Trophoblast cell (in vitro differentiated cells and primary cell): ENCODE measurements around the gene CEP250.

Experiments
- DNase-seq, 2 donors: peaks; one replicate each; pipeline ENCODE4 v3.0.0-alpha.2; 2016
- H2AFZ ChIP-seq: 2 replicates; pipeline ENCODE4 v1.6.1; 2013; ENCODE audit warnings: low read length, moderate library complexity, mild to moderate bottlenecking; ENCODE audit not compliant: insufficient read depth, poor library complexity
- H2AK5ac ChIP-seq: 2 replicates; pipeline ENCODE4 v1.6.1; 2013; ENCODE audit warnings: mild to moderate bottlenecking, low read length
- H2BK120ac ChIP-seq: 2 replicates; pipeline ENCODE4 v1.6.1; 2013; ENCODE audit warnings: low read length, mild to moderate bottlenecking, moderate library complexity; ENCODE audit not compliant: insufficient read depth, poor library complexity
- H2BK12ac ChIP-seq: 2 replicates; pipeline ENCODE4 v1.6.1; 2013; ENCODE audit warnings: mild to moderate bottlenecking, low read length, moderate library complexity
- H2BK5ac ChIP-seq: 2 replicates; pipeline ENCODE4 v1.6.1; 2013; ENCODE audit warnings: low read length, low read depth, moderate library complexity, mild to moderate bottlenecking; ENCODE audit not compliant: poor library complexity
- H3K14ac ChIP-seq: 2 replicates; pipeline ENCODE4 v1.6.1; 2013; ENCODE audit warnings: mild to moderate bottlenecking, low read length
- H3K18ac ChIP-seq: 2 replicates; pipeline ENCODE4 v1.6.1; 2013; ENCODE audit warnings: mild to moderate bottlenecking, low read length
- H3K23ac ChIP-seq: 2 replicates; pipeline ENCODE4 v1.6.1; 2013; ENCODE audit warnings: low read length
- H3K27ac ChIP-seq: 2 replicates; pipeline ENCODE4 v1.5.1; 2013; ENCODE audit warnings: low read depth, mild to moderate bottlenecking, inconsistent platforms, low read length, moderate library complexity
- H3K27me3 ChIP-seq: 2 replicates; pipeline ENCODE4 v1.6.1; 2013; ENCODE audit warnings: inconsistent platforms, mild to moderate bottlenecking, low read length, moderate library complexity; ENCODE audit not compliant: insufficient read depth
- H3K36me3 ChIP-seq, 2 experiments: 1 replicate in 1 of 2; 2 replicates in 1 of 2; pipeline ENCODE4 v1.6.1; 2013; ENCODE audit warnings: low read length in 2 of 2, mild to moderate bottlenecking in 2 of 2, moderate library complexity in 1 of 2; ENCODE audit not compliant: insufficient read depth in 2 of 2, control insufficient read depth in 1 of 2
- H3K4ac ChIP-seq: 2 replicates; pipeline ENCODE4 v1.6.1; 2013; ENCODE audit warnings: low read depth, mild to moderate bottlenecking, low read length, moderate library complexity
- H3K4me1 ChIP-seq, 2 experiments: 1 replicate in 1 of 2; 2 replicates in 1 of 2; pipeline ENCODE4 v1.6.1; 2013; ENCODE audit warnings: low read length in 2 of 2, mild to moderate bottlenecking in 2 of 2, moderate library complexity in 1 of 2; ENCODE audit not compliant: insufficient read depth in 2 of 2, control insufficient read depth in 1 of 2
- H3K4me2 ChIP-seq: 2 replicates; pipeline ENCODE4 v1.6.1; 2013; ENCODE audit warnings: inconsistent platforms, mild to moderate bottlenecking, low read length, moderate library complexity
- H3K4me3 ChIP-seq: 2 replicates; pipeline ENCODE4 v1.5.1; 2013; ENCODE audit warnings: mild to moderate bottlenecking, low read depth, low read length, inconsistent platforms
- H3K79me1 ChIP-seq: one replicate; pipeline ENCODE4 v1.6.1; 2013; ENCODE audit warnings: low read length
- H3K79me2 ChIP-seq: 2 replicates; pipeline ENCODE4 v1.6.1; 2013; ENCODE audit warnings: low read length, mild to moderate bottlenecking; ENCODE audit not compliant: control insufficient read depth, insufficient read depth, poor library complexity
- H3K9ac ChIP-seq: 2 replicates; pipeline ENCODE4 v1.6.1; 2013; ENCODE audit warnings: mild to moderate bottlenecking, low read length
- H3K9me3 ChIP-seq: 2 replicates; pipeline ENCODE4 v1.6.1; 2013; ENCODE audit warnings: low read depth, mild to moderate bottlenecking, control low read depth, inconsistent platforms, low read length; ENCODE audit not compliant: insufficient read depth
- H4K12ac ChIP-seq: 2 replicates; pipeline ENCODE4 v1.6.1; 2013; ENCODE audit warnings: low read depth, mild to moderate bottlenecking, low read length, moderate library complexity
- H4K8ac ChIP-seq: 2 replicates; pipeline ENCODE4 v1.6.1; 2013; ENCODE audit warnings: low read depth, mild to moderate bottlenecking, low read length, moderate library complexity
- H4K91ac ChIP-seq: one replicate; pipeline ENCODE4 v1.6.1; 2013; ENCODE audit warnings: low read depth, mild to moderate bottlenecking, low read length, moderate library complexity
- WGBS: extraction: QIAGEN DNeasy Blood & Tissue Kit; methylation state at CpG from one replicate; pipeline ENCODE4 v1.1.7; 2013; ENCODE audit warnings: missing lambda C conversion rate; ENCODE audit not compliant: insufficient read length, insufficient coverage; ENCODE audit errors: extremely low coverage; 5-methylcytosine and 5-hydroxymethylcytosine counted together

Gene CEP250

GRCh38 chr20:35437599-35437998 lies 17.8 kb upstream of the CEP250 start:
- H4K12ac ChIP-seq = no peak overlapping the region
- DNase-seq = no peak
- H4K91ac ChIP-seq = no peak overlapping the region
- no peak overlapping the region for H3K14ac ChIP-seq
- H3K23ac ChIP-seq = no peak overlapping the region
- H3K4ac ChIP-seq = no peak overlapping the region
- no peak overlapping the region for H2BK12ac ChIP-seq
- no peak overlapping the region for H3K4me2 ChIP-seq
- H3K4me3 ChIP-seq = no peak overlapping the region
- no peaks in the 10 kb centered on the region for H3K27me3 ChIP-seq
- whole genome bisulfite sequencing = no CpG with 5 or more reads among the region's 8 CpGs
- no peak overlapping the region for H3K27ac ChIP-seq
- H3K4me1 ChIP-seq = peaks cover 1 to 6% of the 10 kb centered on the region in 2 experiments
- peaks cover under 1% of the 10 kb centered on the region for H3K9me3 ChIP-seq
- no peaks in the 10 kb centered on the region for H3K36me3 ChIP-seq
- no peak overlapping the region for H3K9ac ChIP-seq
- no peak overlapping the region for H2AK5ac ChIP-seq
- no peak overlapping the region for H2BK5ac ChIP-seq
- peaks cover 2% of the 10 kb centered on the region for H3K79me1 ChIP-seq
- no peak overlapping the region for H4K8ac ChIP-seq
- no peaks in the 10 kb centered on the region for H3K79me2 ChIP-seq
- H2BK120ac ChIP-seq = no peak overlapping the region
- H2AFZ ChIP-seq = no peak overlapping the region
- no peak overlapping the region for H3K18ac ChIP-seq

DNA sequence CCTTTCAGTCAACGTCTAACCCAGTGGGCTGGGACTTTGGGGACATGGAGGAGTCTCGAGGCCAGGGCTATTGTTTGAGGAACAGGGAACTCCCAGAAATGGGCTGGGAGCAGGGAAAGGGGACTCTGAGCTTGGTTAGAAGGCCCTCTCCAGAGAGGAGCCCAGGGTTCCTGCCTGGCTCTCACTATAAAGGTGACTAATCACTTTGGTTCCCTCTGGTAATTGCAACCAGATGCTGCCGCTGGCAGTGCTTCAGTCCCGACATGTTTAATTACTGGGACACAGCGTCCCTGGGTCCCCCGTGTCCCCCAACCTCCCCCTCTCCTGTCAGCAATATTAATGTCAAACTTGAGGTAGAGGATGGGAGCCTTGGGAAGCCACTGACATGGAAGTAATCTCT lies 12.4 kb upstream of the CEP250 start:
- Histone ChIP-seq H2BK120ac (no peak overlapping the region), H2BK12ac (no peak overlapping the region), H3K27me3 (no peaks in the 10 kb centered on the region), H4K91ac (no peak overlapping the region), H3K23ac (no peak overlapping the region), H2AK5ac (no peak overlapping the region), H2BK5ac (no peak overlapping the region), H2AFZ (no peak overlapping the region), H3K4me3 (no peak overlapping the region), H3K4me2 (no peak overlapping the region), H3K4ac (no peak overlapping the region), H3K9ac (no peak overlapping the region), H4K8ac (no peak overlapping the region), H3K4me1 (no peaks in the 10 kb centered on the region), H3K79me2 (no peaks in the 10 kb centered on the region), H3K14ac (no peak overlapping the region), H3K9me3 (no peaks in the 10 kb centered on the region), H3K18ac (no peak overlapping the region), H3K79me1 (no peaks in the 10 kb centered on the region), H3K27ac (no peak overlapping the region), H3K36me3 (no peaks in the 10 kb centered on the region), H4K12ac (no peak overlapping the region)
- DNase-seq = no peak
- no CpG with 5 or more reads among the region's 6 CpGs for WGBS

DNA sequence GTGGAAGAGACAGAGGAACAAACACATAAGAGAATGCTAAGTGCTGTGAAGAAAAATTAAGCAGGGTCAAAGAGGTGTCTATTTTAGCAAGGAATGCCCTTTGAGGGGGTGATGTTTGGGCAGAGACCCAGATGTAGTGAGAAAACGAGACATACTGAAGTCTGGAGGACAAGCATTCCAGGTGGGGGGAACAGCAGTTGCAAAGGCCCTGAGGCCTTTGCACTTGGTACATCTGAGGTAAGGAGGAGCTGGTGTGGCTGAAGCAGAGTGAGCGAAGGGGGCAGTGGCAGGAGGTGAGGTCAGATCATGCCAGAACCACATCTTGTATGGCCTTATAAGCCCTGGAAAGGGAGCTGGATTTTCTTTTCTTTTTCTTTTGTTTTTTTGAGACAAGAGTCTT lies 11.2 kb upstream of the CEP250 start:
- no peaks in the 10 kb centered on the region for H3K36me3 ChIP-seq
- no peak overlapping the region for H4K91ac ChIP-seq
- H3K4me1 ChIP-seq = no peaks in the 10 kb centered on the region
- no peaks in the 10 kb centered on the region for H3K27me3 ChIP-seq
- no peak overlapping the region for H4K8ac ChIP-seq
- H3K4me2 ChIP-seq = no peak overlapping the region
- no peak for DNase-seq
- no peak overlapping the region for H2BK12ac ChIP-seq
- no peak overlapping the region for H3K27ac ChIP-seq
- no peak overlapping the region for H2AK5ac ChIP-seq
- no peak overlapping the region for H4K12ac ChIP-seq
- no peak overlapping the region for H2BK5ac ChIP-seq
- no peak overlapping the region for H3K9ac ChIP-seq
- H3K18ac ChIP-seq = no peak overlapping the region
- no CpG with 5 or more reads among the region's 2 CpGs for WGBS
- H3K9me3 ChIP-seq = no peaks in the 10 kb centered on the region
- no peak overlapping the region for H3K14ac ChIP-seq
- H3K23ac ChIP-seq = no peak overlapping the region
- H2AFZ ChIP-seq = no peak overlapping the region
- no peak overlapping the region for H2BK120ac ChIP-seq
- H3K4ac ChIP-seq = no peak overlapping the region
- no peak overlapping the region for H3K4me3 ChIP-seq
- H3K79me1 ChIP-seq = no peaks in the 10 kb centered on the region
- no peaks in the 10 kb centered on the region for H3K79me2 ChIP-seq

- no peak overlapping the region for H3K18ac ChIP-seq
These were observed 8.9 kb upstream of the CEP250 start for GRCh38 chr20:35446356-35447078.

More at GRCh38 chr20:35446356-35447078, 8.9 kb upstream of the CEP250 start:
- no peak overlapping the region for H2BK120ac ChIP-seq
- peaks cover under 1 to 2% of the 10 kb centered on the region in 2 experiments for H3K4me1 ChIP-seq
- no peak overlapping the region for H2AFZ ChIP-seq
- H2BK5ac ChIP-seq = no peak overlapping the region
- H4K91ac ChIP-seq = no peak overlapping the region
- H3K14ac ChIP-seq = no peak overlapping the region
- no peaks in the 10 kb centered on the region for H3K79me1 ChIP-seq
- no peak overlapping the region for H3K23ac ChIP-seq
- no peak overlapping the region for H4K8ac ChIP-seq
- DNase-seq = no peak
- no peak overlapping the region for H3K9ac ChIP-seq
- no peak overlapping the region for H3K4me3 ChIP-seq
- H4K12ac ChIP-seq = no peak overlapping the region
- no peak overlapping the region for H3K27ac ChIP-seq
- no peaks in the 10 kb centered on the region for H3K27me3 ChIP-seq
- no CpG with 5 or more reads among the region's 11 CpGs for WGBS
- no peaks in the 10 kb centered on the region for H3K79me2 ChIP-seq
- no peaks in the 10 kb centered on the region for H3K36me3 ChIP-seq
- no peaks in the 10 kb centered on the region for H3K9me3 ChIP-seq
- no peak overlapping the region for H3K4me2 ChIP-seq
- H2AK5ac ChIP-seq = no peak overlapping the region
- H2BK12ac ChIP-seq = no peak overlapping the region
- H3K4ac ChIP-seq = no peak overlapping the region
